ENCODE data around the gene AKAP12. TPM values are rescaled to one million over a fixed set of nuclear protein-coding genes. Genes with fewer than 3 reads are reported as not detected.

The AKAP12 gene
- total RNA-seq, 1 experiment from 2014 or later: 90.0 TPM

- no peaks in the 10 kb centered on the region for H3K9me3 Mint-ChIP-seq
- H3K27me3 Mint-ChIP-seq (ENCODE audit: low read depth): no peaks in the 10 kb centered on the region
- H3K27ac Mint-ChIP-seq: no peak overlapping the region
- ChIA-PET CTCF (interaction anchor here (0.8 to 2.4 kb wide), 3 partner anchors 9 to 18 kb away, joined by 3 to 12 read pairs (median 3); no protein-coding TSS in a partner anchor), POLR2A (interaction anchor here (1.2 kb wide), 1 partner anchor 18 kb away, joined by 4 read pairs; no protein-coding TSS in a partner anchor)
- DNase-seq (ENCODE audit: low spot score): no peak
- peaks cover 39% of the 10 kb centered on the region for H3K4me1 Mint-ChIP-seq
- no peak for TF ChIP-seq NFATC4 (CRISPR knock-in tag; IDR thresholded peaks at IDR 0.05)
- H3K4me3 Mint-ChIP-seq: no peak overlapping the region
- H3K36me3 Mint-ChIP-seq: no peaks in the 10 kb centered on the region
- no peak for ATAC-seq
Measured at GRCh38 chr6:151309619-151310018, 69.9 kb downstream of the AKAP12 start.

- TF ChIP-seq JAZF1 (CRISPR knock-in tag; IDR thresholded peaks at IDR 0.05): no peak
- no peak for TF ChIP-seq ZNF317 (CRISPR knock-in tag; IDR thresholded peaks at IDR 0.05; ENCODE audit: borderline replicate concordance, low read depth)
- TF ChIP-seq TP53 (CRISPR knock-in tag; IDR thresholded peaks at IDR 0.05): no peak
- no peak for TF ChIP-seq CTCF (IDR thresholded peaks at IDR 0.05)
- TF ChIP-seq ETV6 (CRISPR knock-in tag; IDR thresholded peaks at IDR 0.05): no peak
- TF ChIP-seq ZMAT4 (CRISPR knock-in tag; IDR thresholded peaks at IDR 0.05): no peak
- TF ChIP-seq ESRRA (CRISPR knock-in tag; IDR thresholded peaks at IDR 0.05; ENCODE audit: borderline replicate concordance): no peak
- no peak for TF ChIP-seq PRDM15 (CRISPR knock-in tag; IDR thresholded peaks at IDR 0.05)
- TF ChIP-seq MXD4 (CRISPR knock-in tag; IDR thresholded peaks at IDR 0.05; ENCODE audit: borderline replicate concordance): no peak
- TF ChIP-seq ATF6 (CRISPR knock-in tag; IDR thresholded peaks at IDR 0.05): no peak
- TF ChIP-seq FOXP4 (CRISPR knock-in tag; IDR thresholded peaks at IDR 0.05): no peak
- TF ChIP-seq MAX (CRISPR knock-in tag; IDR thresholded peaks at IDR 0.05): no peak
- Mint-ChIP-seq H3K36me3 (peaks cover 1% of the 10 kb centered on the region), H3K27ac (0 out of 2 replicates have a peak overlapping the region, but pooled peaks have one; percentile 24), H3K9me3 (peaks cover under 1% of the 10 kb centered on the region; the same call in 1 of the 2 replicates), H3K27me3 (ENCODE audit: low read depth) (no peaks in the 10 kb centered on the region), H3K4me1 (peaks cover 39% of the 10 kb centered on the region), H3K4me3 (no peak overlapping the region)
- ChIA-PET POLR2A (interaction anchor here (1.2 kb wide), 1 partner anchor 19 kb away, joined by 4 read pairs; no protein-coding TSS in a partner anchor), CTCF (interaction anchor here (0.8 to 2.4 kb wide), 3 partner anchors 10 to 19 kb away, joined by 3 to 12 read pairs (median 3); no protein-coding TSS in a partner anchor)
- DNase-seq (ENCODE audit: low spot score) (no peak), ATAC-seq (no peak)
Measured at GRCh38 chr6:151310279-151310678, 70.5 kb downstream of the AKAP12 start.

All from WTC11 (cell line).